Chondrocyte (in vitro differentiated cells): ENCODE results near the gene LRRC59. TPM values are rescaled to one million over a fixed set of nuclear protein-coding genes. Genes with fewer than 3 reads are reported as not detected.
A peak's percentile ranks its signal among the peaks of the same experiment; 100 is the strongest.

Source experiments
- DNase-seq: peaks from one replicate; pipeline ENCODE4 v3.0.0; 2021; ENCODE audit warnings: mixed read lengths, low spot score
- H3K27ac Mint-ChIP-seq: one replicate; pipeline ENCODE4 v1.8.0; 2021; ENCODE audit warnings: mild to moderate bottlenecking, moderate library complexity, mixed read lengths; ENCODE audit not compliant: unreplicated experiment
- H3K27me3 Mint-ChIP-seq: 2 replicates; pipeline ENCODE4 v1.8.0; 2021; ENCODE audit warnings: low read depth, mixed read lengths
- H3K36me3 Mint-ChIP-seq: 2 replicates; pipeline ENCODE4 v1.8.0; 2021; ENCODE audit warnings: low read depth, mixed read lengths
- H3K4me1 Mint-ChIP-seq: 2 replicates; pipeline ENCODE4 v1.8.0; 2021; ENCODE audit warnings: low read depth, mild to moderate bottlenecking, mixed read lengths
- H3K4me3 Mint-ChIP-seq: one replicate; pipeline ENCODE4 v1.8.0; 2021; ENCODE audit warnings: mild to moderate bottlenecking, moderate library complexity, mixed read lengths; ENCODE audit not compliant: unreplicated experiment
- H3K9me3 Mint-ChIP-seq: 2 replicates; pipeline ENCODE4 v1.8.0; 2021; ENCODE audit warnings: low read depth, mixed read lengths
- CTCF ChIP-seq: fragments of 200-600 bp; sonication (generic); IDR thresholded peaks from 2 replicates; pipeline ENCODE4 v1.5.0; 2021; ENCODE audit warnings: antibody characterized with exemption, mild to moderate bottlenecking, moderate library complexity
- total RNA-seq: library from RNA; stranded (reverse); gene quantifications from 3 replicates; pipeline ENCODE4 v1.2.1, GENCODE V29; 2021

Gene LRRC59
- total RNA-seq, 1 donor from 2014 or later: 144 TPM

- H3K9me3 Mint-ChIP-seq: no peaks in the 10 kb centered on the region
- H3K36me3 Mint-ChIP-seq: peaks cover 9% of the 10 kb centered on the region
- peak within 1 kb of the TSS; percentile 100 for H3K27ac Mint-ChIP-seq
- no peaks in the 10 kb centered on the region for H3K27me3 Mint-ChIP-seq
- H3K4me3 Mint-ChIP-seq: peak within 1 kb of the TSS; percentile 100
- TF ChIP-seq CTCF: no peak
- DNase-seq: no peak
- peaks cover 25% of the 10 kb centered on the region for H3K4me1 Mint-ChIP-seq
These were observed 24.4 kb downstream of the LRRC59 start, which contains the start of the genes EME1 and MRPL27 for GRCh38 chr17:50372758-50373556. EME1 (plus strand) TSS chr17:50373229; CDS start chr17:50375209, 1,980 bp downstream. MRPL27 (minus strand) TSS chr17:50373184; CDS start chr17:50373170, 14 bp downstream.

GRCh38 chr17:50372222-50372757, 25.0 kb downstream of the LRRC59 start:
- no peak for DNase-seq
- no peaks in the 10 kb centered on the region for H3K27me3 Mint-ChIP-seq
- H3K36me3 Mint-ChIP-seq: peaks cover 14% of the 10 kb centered on the region

GRCh38 chr17:50371526-50371925, 25.8 kb downstream of the LRRC59 start:
- H3K4me3 Mint-ChIP-seq: peak overlapping the region; percentile 100
- no peak for TF ChIP-seq CTCF
- peaks cover 25% of the 10 kb centered on the region for H3K4me1 Mint-ChIP-seq
- no peaks in the 10 kb centered on the region for H3K27me3 Mint-ChIP-seq
- peaks cover 14% of the 10 kb centered on the region for H3K36me3 Mint-ChIP-seq
- H3K9me3 Mint-ChIP-seq: no peaks in the 10 kb centered on the region
- no peak for DNase-seq
- H3K27ac Mint-ChIP-seq: peak overlapping the region; percentile 7

More at GRCh38 chr17:50372222-50372757, 25.0 kb downstream of the LRRC59 start:
- Mint-ChIP-seq H3K9me3 (no peaks in the 10 kb centered on the region), H3K4me3 (peak overlapping the region; percentile 100), H3K4me1 (peaks cover 25% of the 10 kb centered on the region), H3K27ac (peak overlapping the region; percentile 100)
- TF ChIP-seq CTCF: no peak

- peaks cover 32% of the 10 kb centered on the region for H3K4me1 Mint-ChIP-seq
- peaks cover 14% of the 10 kb centered on the region for H3K36me3 Mint-ChIP-seq
- no peaks in the 10 kb centered on the region for H3K27me3 Mint-ChIP-seq
- H3K4me3 Mint-ChIP-seq: no peak overlapping the region
- no peak for DNase-seq
- no peak for TF ChIP-seq CTCF
- H3K27ac Mint-ChIP-seq: no peak overlapping the region
- no peaks in the 10 kb centered on the region for H3K9me3 Mint-ChIP-seq
These were observed 27.3 kb downstream of the LRRC59 start for GRCh38 chr17:50370052-50370451.

- Mint-ChIP-seq H3K27ac (no peak overlapping the region), H3K4me3 (no peak overlapping the region)
These were observed 29.9 kb downstream of the LRRC59 start for GRCh38 chr17:50367401-50367800.

More at GRCh38 chr17:50367401-50367800, 29.9 kb downstream of the LRRC59 start:
- no peak for TF ChIP-seq CTCF
- H3K27me3 Mint-ChIP-seq: no peaks in the 10 kb centered on the region
- H3K4me1 Mint-ChIP-seq: peaks cover 38% of the 10 kb centered on the region
- H3K36me3 Mint-ChIP-seq: peaks cover 14% of the 10 kb centered on the region
- no peaks in the 10 kb centered on the region for H3K9me3 Mint-ChIP-seq
- peak; percentile 53 for DNase-seq
